HEK293 (cell line): ENCODE results near the gene ENO3.

Experiments used
- CTCF ChIA-PET: fragments of 350-600 bp; formaldehyde crosslinking; extraction: SDS; loops from one replicate; lab custom pipeline; 2021; ENCODE audit warnings: antibody characterized with exemption; lab: Yijun Ruan, JAX
- POLR2A ChIA-PET: fragments of 300-600 bp; formaldehyde crosslinking; extraction: SDS; loops from one replicate; lab custom pipeline; 2020; ENCODE audit warnings: antibody characterized with exemption, inconsistent platforms; lab: Yijun Ruan, JAX
- H3K27ac ChIP-seq: fragments of 200-500 bp; sonication (Bioruptor generic); 2 replicates; pipeline ENCODE4 v1.5.1; 2014; ENCODE audit warnings: low read depth, low read length, control low read depth, inconsistent platforms; ENCODE audit errors: extremely low read depth
- H3K36me3 ChIP-seq, 2 experiments: fragments of 200-500 bp in 1 of 2; sonication (Bioruptor generic) in 1 of 2; 1 replicate in 1 of 2; 2 replicates in 1 of 2; pipeline ENCODE4 v1.5.1; 2014 to 2017; ENCODE audit warnings: inconsistent platforms in 2 of 2, low read length in 2 of 2; ENCODE audit not compliant: control insufficient read depth in 2 of 2, insufficient read depth in 1 of 2
- H3K4me1 ChIP-seq: fragments of 200-500 bp; sonication (Bioruptor generic); 2 replicates; pipeline ENCODE4 v1.5.1; 2014; ENCODE audit warnings: mild to moderate bottlenecking, low read length, inconsistent platforms; ENCODE audit not compliant: control insufficient read depth, insufficient read depth
- H3K4me3 ChIP-seq: 2 replicates; pipeline ENCODE4 v1.5.1; 2011; ENCODE audit warnings: low read depth, mild to moderate bottlenecking, control low read depth, low read length, moderate library complexity
- H3K9me3 ChIP-seq: fragments of 200-500 bp; sonication (Bioruptor generic); 2 replicates; pipeline ENCODE4 v1.5.1; 2014; ENCODE audit warnings: low read depth, low read length, inconsistent platforms; ENCODE audit not compliant: control insufficient read depth, insufficient read depth
- HOXC10 ChIP-seq: sonication (generic); formaldehyde crosslinking; IDR thresholded peaks from 2 replicates; pipeline ENCODE4 v1.8.1; 2023; ENCODE audit warnings: mild to moderate bottlenecking, missing genetic modification reagents
- KLF8 ChIP-seq: fragments of 450-650 bp; formaldehyde crosslinking; IDR thresholded peaks from 2 replicates; pipeline ENCODE4 v1.5.1; 2016; ENCODE audit warnings: missing biosample characterization, missing genetic modification characterization
- SP2 ChIP-seq: fragments of 450-650 bp; formaldehyde crosslinking; IDR thresholded peaks from 2 replicates; pipeline ENCODE4 v1.5.1; 2016; ENCODE audit warnings: missing biosample characterization, missing genetic modification characterization
- SP3 ChIP-seq: fragments of 450-650 bp; formaldehyde crosslinking; IDR thresholded peaks from 2 replicates; pipeline ENCODE4 v1.5.1; 2016; ENCODE audit warnings: missing biosample characterization, missing genetic modification characterization
- ZBTB20 ChIP-seq: fragments of 450-650 bp; formaldehyde crosslinking; IDR thresholded peaks from 2 replicates; pipeline ENCODE4 v1.5.1; 2016; ENCODE audit warnings: missing biosample characterization, missing genetic modification characterization
- ZNF16 ChIP-seq: fragments of 450-650 bp; formaldehyde crosslinking; IDR thresholded peaks from 2 replicates; pipeline ENCODE4 v1.5.1; 2016; ENCODE audit warnings: low read depth, missing biosample characterization, missing genetic modification characterization
- ZNF239 ChIP-seq: fragments of 450-650 bp; formaldehyde crosslinking; IDR thresholded peaks from 2 replicates; pipeline ENCODE4 v1.5.1; 2016; ENCODE audit warnings: missing biosample characterization, missing genetic modification characterization
- ZNF24 ChIP-seq: fragments of 450-650 bp; formaldehyde crosslinking; IDR thresholded peaks from 2 replicates; pipeline ENCODE4 v1.5.1; 2016; ENCODE audit warnings: missing biosample characterization, missing genetic modification characterization
- ZNF585B ChIP-seq: fragments of 450-650 bp; formaldehyde crosslinking; IDR thresholded peaks from 2 replicates; pipeline ENCODE4 v1.5.1; 2016; ENCODE audit warnings: missing biosample characterization, missing genetic modification characterization
- ZNF626 ChIP-seq: fragments of 450-650 bp; sonication (Bioruptor Pico); formaldehyde crosslinking; IDR thresholded peaks from 2 replicates; pipeline ENCODE4 v1.5.1; 2018; ENCODE audit warnings: missing biosample characterization, missing genetic modification characterization, inconsistent platforms
- ZNF704 ChIP-seq: fragments of 450-650 bp; formaldehyde crosslinking; IDR thresholded peaks from 2 replicates; pipeline ENCODE4 v1.5.1; 2016; ENCODE audit warnings: missing biosample characterization, missing genetic modification characterization
- TF ChIP-seq, protein P1 (sequence below): fragments of 450-650 bp; formaldehyde crosslinking; IDR thresholded peaks from 2 replicates; pipeline ENCODE4 v1.5.1; 2017; ENCODE audit warnings: missing biosample characterization, missing genetic modification characterization
- TF ChIP-seq, protein P2 (sequence below): fragments of 450-650 bp; formaldehyde crosslinking; IDR thresholded peaks from 2 replicates; pipeline ENCODE4 v1.5.1; 2016; ENCODE audit warnings: missing biosample characterization, missing genetic modification characterization
- TF ChIP-seq, protein P3 (sequence below): fragments of 450-650 bp; formaldehyde crosslinking; IDR thresholded peaks from 2 replicates; pipeline ENCODE4 v1.5.1; 2017; ENCODE audit warnings: missing biosample characterization, missing genetic modification characterization

The ENO3 gene

GRCh38 chr17:4901648-4902344, 49.1 kb upstream of the ENO3 start:
- TF ChIP-seq ZNF24 (tag by site-specific recombination) = no peak
- TF ChIP-seq KLF8 (tag by site-specific recombination) = peak; percentile 57; the same call in 1 of the 2 replicates
- TF ChIP-seq ZNF16 = no peak
- TF ChIP-seq, protein P1, sequence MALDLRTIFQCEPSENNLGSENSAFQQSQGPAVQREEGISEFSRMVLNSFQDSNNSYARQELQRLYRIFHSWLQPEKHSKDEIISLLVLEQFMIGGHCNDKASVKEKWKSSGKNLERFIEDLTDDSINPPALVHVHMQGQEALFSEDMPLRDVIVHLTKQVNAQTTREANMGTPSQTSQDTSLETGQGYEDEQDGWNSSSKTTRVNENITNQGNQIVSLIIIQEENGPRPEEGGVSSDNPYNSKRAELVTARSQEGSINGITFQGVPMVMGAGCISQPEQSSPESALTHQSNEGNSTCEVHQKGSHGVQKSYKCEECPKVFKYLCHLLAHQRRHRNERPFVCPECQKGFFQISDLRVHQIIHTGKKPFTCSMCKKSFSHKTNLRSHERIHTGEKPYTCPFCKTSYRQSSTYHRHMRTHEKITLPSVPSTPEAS (tag by site-specific recombination) = no peak
- TF ChIP-seq SP3 (tag by site-specific recombination) = peak; percentile 40; the same call in 1 of the 2 replicates
- TF ChIP-seq SP2 (tag by site-specific recombination) = peak; percentile 31
- no peak for TF ChIP-seq ZNF585B (tag by site-specific recombination)
- no peak for TF ChIP-seq HOXC10
- Histone ChIP-seq H3K4me1 (peaks cover 3% of the 10 kb centered on the region; the same call in 1 of the 2 replicates), H3K36me3 (peaks cover 0 to 28% of the 10 kb centered on the region in 2 experiments; a peak in 1 of 3 replicates), H3K27ac (no peak overlapping the region), H3K9me3 (no peaks in the 10 kb centered on the region), H3K4me3 (no peak overlapping the region)
- ChIA-PET POLR2A (interaction anchor here (0.6 to 2.1 kb wide), 4 partner anchors 44 to 299 kb away, joined by 3 to 6 read pairs (median 4); partner anchors contain the start of gene SPAG7), CTCF (interaction anchor here (0.6 to 1.6 kb wide), 7 partner anchors 10 to 339 kb away, joined by 3 to 7 read pairs (median 3); no protein-coding TSS in a partner anchor)

- ChIA-PET POLR2A (interaction anchor here (2.0 kb wide), 1 partner anchor 112 kb away, joined by 4 read pairs; no protein-coding TSS in a partner anchor), CTCF (interaction anchor here (0.5 to 1.9 kb wide), 18 partner anchors 10 to 480 kb away, joined by 3 to 8 read pairs (median 3); partner anchors contain the start of genes RNF167 and SLC25A11)
- Histone ChIP-seq H3K36me3 (peaks cover 0 to 22% of the 10 kb centered on the region in 2 experiments; a peak in 1 of 3 replicates), H3K27ac (no peak overlapping the region), H3K4me1 (peaks cover 3% of the 10 kb centered on the region; the same call in 1 of the 2 replicates), H3K9me3 (no peaks in the 10 kb centered on the region), H3K4me3 (no peak overlapping the region)
- TF ChIP-seq ZNF239 (tag by site-specific recombination) (no peak), ZNF704 (no peak), ZNF626 (tag by site-specific recombination) (no peak), ZBTB20 (tag by site-specific recombination) (no peak)
- TF ChIP-seq, protein P2, sequence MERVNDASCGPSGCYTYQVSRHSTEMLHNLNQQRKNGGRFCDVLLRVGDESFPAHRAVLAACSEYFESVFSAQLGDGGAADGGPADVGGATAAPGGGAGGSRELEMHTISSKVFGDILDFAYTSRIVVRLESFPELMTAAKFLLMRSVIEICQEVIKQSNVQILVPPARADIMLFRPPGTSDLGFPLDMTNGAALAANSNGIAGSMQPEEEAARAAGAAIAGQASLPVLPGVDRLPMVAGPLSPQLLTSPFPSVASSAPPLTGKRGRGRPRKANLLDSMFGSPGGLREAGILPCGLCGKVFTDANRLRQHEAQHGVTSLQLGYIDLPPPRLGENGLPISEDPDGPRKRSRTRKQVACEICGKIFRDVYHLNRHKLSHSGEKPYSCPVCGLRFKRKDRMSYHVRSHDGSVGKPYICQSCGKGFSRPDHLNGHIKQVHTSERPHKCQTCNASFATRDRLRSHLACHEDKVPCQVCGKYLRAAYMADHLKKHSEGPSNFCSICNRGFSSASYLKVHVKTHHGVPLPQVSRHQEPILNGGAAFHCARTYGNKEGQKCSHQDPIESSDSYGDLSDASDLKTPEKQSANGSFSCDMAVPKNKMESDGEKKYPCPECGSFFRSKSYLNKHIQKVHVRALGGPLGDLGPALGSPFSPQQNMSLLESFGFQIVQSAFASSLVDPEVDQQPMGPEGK = no peak
- TF ChIP-seq, protein P3, sequence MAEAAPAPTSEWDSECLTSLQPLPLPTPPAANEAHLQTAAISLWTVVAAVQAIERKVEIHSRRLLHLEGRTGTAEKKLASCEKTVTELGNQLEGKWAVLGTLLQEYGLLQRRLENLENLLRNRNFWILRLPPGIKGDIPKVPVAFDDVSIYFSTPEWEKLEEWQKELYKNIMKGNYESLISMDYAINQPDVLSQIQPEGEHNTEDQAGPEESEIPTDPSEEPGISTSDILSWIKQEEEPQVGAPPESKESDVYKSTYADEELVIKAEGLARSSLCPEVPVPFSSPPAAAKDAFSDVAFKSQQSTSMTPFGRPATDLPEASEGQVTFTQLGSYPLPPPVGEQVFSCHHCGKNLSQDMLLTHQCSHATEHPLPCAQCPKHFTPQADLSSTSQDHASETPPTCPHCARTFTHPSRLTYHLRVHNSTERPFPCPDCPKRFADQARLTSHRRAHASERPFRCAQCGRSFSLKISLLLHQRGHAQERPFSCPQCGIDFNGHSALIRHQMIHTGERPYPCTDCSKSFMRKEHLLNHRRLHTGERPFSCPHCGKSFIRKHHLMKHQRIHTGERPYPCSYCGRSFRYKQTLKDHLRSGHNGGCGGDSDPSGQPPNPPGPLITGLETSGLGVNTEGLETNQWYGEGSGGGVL (tag by site-specific recombination) = no peak
Measured at GRCh38 chr17:4902540-4902939, 48.4 kb upstream of the ENO3 start.
